Prostate gland (tissue), 2 donors: ENCODE measurements around the gene A3GALT2. TPM values are rescaled to one million over a fixed set of nuclear protein-coding genes. Genes with fewer than 3 reads are reported as not detected.

ENCODE experiments used
- DNase-seq: peaks from one replicate; pipeline ENCODE4 v3.0.0-alpha.2; 2019; ENCODE audit warnings: low spot score
- H3K27ac ChIP-seq, 2 donors: fragments of 200-600 bp; sonication (generic); 2 replicates each; pipeline ENCODE4 v1.5.1; 2017 to 2019
- H3K27me3 ChIP-seq: fragments of 200-600 bp; sonication (generic); replicated peaks from 2 replicates; pipeline ENCODE4 v1.5.1; 2019; ENCODE audit not compliant: insufficient read depth
- H3K36me3 ChIP-seq, 2 donors: fragments of 200-600 bp; sonication (generic); 1 replicate in 1 of 2; 2 replicates in 1 of 2; pipeline versions ENCODE4 v1.5.1 to v1.8.1; 2017 to 2019
- H3K4me1 ChIP-seq: fragments of 200-600 bp; sonication (generic); replicated peaks from 2 replicates; pipeline ENCODE4 v1.5.1; 2019
- H3K4me3 ChIP-seq, 2 donors: fragments of 200-600 bp; sonication (generic); 2 replicates each; pipeline ENCODE4 v1.5.1; 2017 to 2019
- H3K9me3 ChIP-seq: fragments of 200-600 bp; sonication (generic); 2 replicates; pipeline ENCODE4 v1.5.1; 2017
- POLR2A ChIP-seq: fragments of 450-650 bp; IDR thresholded peaks from one replicate; pipeline ENCODE4 v1.6.1; 2016; ENCODE audit warnings: antibody characterized with exemption, mild to moderate bottlenecking
- POLR2AphosphoS5 ChIP-seq: sonication (generic); formaldehyde crosslinking; IDR thresholded peaks from one replicate; pipeline ENCODE4 v1.6.1; 2017; ENCODE audit warnings: antibody characterized with exemption
- WGBS: methylation state at CpG from one replicate; pipeline ENCODE4 v1.1.5; 2018; 5-methylcytosine and 5-hydroxymethylcytosine counted together
- intact Hi-C: fragments of 100-400 bp; cut with DNase I; formaldehyde crosslinking; loops from one replicate; pipeline ENCODE4 v1.14.2; 2022
- total RNA-seq, 2 donors: library from RNA; depleted of rRNA; stranded (reverse); fragments of >200 nt; gene quantifications; one replicate each; pipeline ENCODE4 v1.1.0, GENCODE V29; 2016
- TF ChIP-seq, protein P1 (sequence below), 4 experiments: fragments of 200-600 bp in 2 of 4; fragments of 450-650 bp in 2 of 4; sonication (generic) in 2 of 4; IDR thresholded peaks; 1 replicate in 3 of 4; 2 replicates in 1 of 4; pipeline ENCODE4 v1.5.1; 2016 to 2019; ENCODE audit warnings: antibody characterized with exemption in 4 of 4, mild to moderate bottlenecking in 2 of 4, moderate library complexity in 2 of 4

A3GALT2 gene
- total RNA-seq, 2 donors from 2014 or later, result 0.46 TPM; not detected in 1

GRCh38 chr1:33363470-33363861 is 42.6 kb upstream of the A3GALT2 start:
- Histone ChIP-seq H3K4me3 (no peak overlapping the region), H3K4me1 (peaks cover 7% of the 10 kb centered on the region), H3K9me3 (no peaks in the 10 kb centered on the region), H3K27ac (peak overlapping the region; percentile 45 to 65), H3K36me3 (no peaks in the 10 kb centered on the region), H3K27me3 (no peaks in the 10 kb centered on the region)
- TF ChIP-seq POLR2AphosphoS5, result no peak
- no peak for TF ChIP-seq POLR2A
- TF ChIP-seq, protein P1, sequence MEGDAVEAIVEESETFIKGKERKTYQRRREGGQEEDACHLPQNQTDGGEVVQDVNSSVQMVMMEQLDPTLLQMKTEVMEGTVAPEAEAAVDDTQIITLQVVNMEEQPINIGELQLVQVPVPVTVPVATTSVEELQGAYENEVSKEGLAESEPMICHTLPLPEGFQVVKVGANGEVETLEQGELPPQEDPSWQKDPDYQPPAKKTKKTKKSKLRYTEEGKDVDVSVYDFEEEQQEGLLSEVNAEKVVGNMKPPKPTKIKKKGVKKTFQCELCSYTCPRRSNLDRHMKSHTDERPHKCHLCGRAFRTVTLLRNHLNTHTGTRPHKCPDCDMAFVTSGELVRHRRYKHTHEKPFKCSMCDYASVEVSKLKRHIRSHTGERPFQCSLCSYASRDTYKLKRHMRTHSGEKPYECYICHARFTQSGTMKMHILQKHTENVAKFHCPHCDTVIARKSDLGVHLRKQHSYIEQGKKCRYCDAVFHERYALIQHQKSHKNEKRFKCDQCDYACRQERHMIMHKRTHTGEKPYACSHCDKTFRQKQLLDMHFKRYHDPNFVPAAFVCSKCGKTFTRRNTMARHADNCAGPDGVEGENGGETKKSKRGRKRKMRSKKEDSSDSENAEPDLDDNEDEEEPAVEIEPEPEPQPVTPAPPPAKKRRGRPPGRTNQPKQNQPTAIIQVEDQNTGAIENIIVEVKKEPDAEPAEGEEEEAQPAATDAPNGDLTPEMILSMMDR (IDR thresholded peaks at IDR 0.05), result no peak
- 44% methylated on average over 5 of the region's 5 CpGs for WGBS
- intact Hi-C loops, result no loop called here
- no peak for DNase-seq

DNA sequence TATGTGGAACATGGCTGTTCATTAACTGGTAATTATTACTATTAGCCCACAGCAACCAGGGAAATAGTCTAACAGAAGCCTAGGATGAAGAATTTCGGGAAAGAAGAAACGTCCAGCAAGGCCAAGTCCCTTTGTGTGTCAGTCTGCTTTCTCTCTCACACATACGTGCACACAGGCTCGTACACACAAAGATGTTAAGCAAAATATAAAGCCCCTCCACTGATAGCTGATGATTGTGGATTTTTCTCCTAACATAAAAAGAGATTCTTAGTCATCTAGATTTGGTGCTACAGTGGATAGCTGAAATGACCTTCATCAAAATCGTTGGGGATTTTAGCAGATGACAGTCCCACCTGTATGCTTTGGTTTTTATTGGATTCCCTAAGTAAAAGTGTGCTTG is 42.1 kb upstream of the A3GALT2 start:
- intact Hi-C loops, result no loop called here
- no peaks in the 10 kb centered on the region for H3K9me3 ChIP-seq
- TF ChIP-seq POLR2AphosphoS5 (no peak), POLR2A (no peak)
- TF ChIP-seq, protein P1 (IDR thresholded peaks at IDR 0.05), result no peak
- H3K27ac ChIP-seq, result peak overlapping the region; percentile 45 to 65
- DNase-seq, result no peak
- WGBS, result 43% methylated on average over 5 of the region's 5 CpGs
- H3K36me3 ChIP-seq, result no peaks in the 10 kb centered on the region
- H3K4me3 ChIP-seq, result no peak overlapping the region
- H3K4me1 ChIP-seq, result peaks cover 7% of the 10 kb centered on the region
- H3K27me3 ChIP-seq, result no peaks in the 10 kb centered on the region

DNA sequence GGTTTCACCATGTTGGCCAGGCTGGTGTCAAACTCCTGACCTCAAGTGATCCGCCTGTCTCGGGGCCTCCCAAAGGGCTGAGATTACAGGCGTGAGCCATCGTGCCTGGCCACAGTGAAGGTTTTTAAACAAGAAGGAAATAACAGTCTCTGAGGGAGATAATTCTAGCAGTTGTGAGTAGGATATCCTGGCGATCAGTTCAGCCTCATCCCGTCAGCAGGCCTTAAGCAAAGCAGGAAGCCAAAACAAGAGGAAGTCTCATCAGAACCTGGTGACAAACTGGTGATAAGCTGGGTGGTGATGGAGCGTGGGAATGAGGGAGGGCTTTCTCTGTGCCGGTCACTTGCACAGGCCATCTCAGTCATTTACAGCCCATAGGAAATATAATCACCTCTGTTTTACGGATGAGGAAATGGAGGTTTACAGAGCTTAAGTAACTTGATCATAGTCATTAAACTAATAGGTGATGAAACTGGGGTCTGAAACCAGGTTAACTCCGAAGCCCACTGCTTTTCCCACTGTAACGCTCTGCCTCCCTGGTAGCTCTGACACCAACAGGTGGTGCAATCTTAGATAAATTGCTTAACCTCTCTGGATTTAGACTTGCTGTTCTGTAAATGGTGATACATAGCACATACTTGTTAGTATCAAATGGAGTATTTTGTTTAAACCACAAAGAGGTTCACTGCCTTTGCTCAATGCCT is 40.8 kb upstream of the A3GALT2 start:
- Histone ChIP-seq H3K27me3 (no peaks in the 10 kb centered on the region), H3K27ac (no peak overlapping the region), H3K36me3 (no peaks in the 10 kb centered on the region), H3K9me3 (no peaks in the 10 kb centered on the region), H3K4me3 (no peak overlapping the region), H3K4me1 (peaks cover 7% of the 10 kb centered on the region)
- no peak for TF ChIP-seq POLR2A
- no peak for TF ChIP-seq POLR2AphosphoS5
- TF ChIP-seq, protein P1 (IDR thresholded peaks at IDR 0.05), result no peak
- intact Hi-C loops, result no loop called here
- no peak for DNase-seq
- 69% methylated on average over 11 of the region's 11 CpGs for WGBS

DNA sequence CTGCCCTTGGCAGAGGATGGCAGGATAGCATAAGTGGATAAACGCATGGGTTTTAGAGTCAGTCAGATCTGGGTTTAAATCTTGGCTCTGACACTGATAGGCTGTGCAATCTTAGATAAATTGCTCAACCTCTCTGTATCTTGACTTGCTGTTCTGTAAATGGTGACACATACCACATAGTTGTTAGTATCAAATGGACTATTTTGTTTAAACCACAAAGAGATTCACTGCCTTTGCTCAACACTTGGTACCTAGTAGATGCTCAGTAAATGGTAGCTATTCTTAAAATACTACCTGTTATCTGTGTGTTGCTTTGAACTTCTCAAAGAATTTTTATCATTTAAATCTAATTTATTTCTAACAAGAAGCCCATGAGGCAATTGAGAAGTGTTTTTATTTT is 39.5 kb upstream of the A3GALT2 start:
- Histone ChIP-seq H3K36me3 (no peaks in the 10 kb centered on the region), H3K27me3 (no peaks in the 10 kb centered on the region), H3K9me3 (no peaks in the 10 kb centered on the region), H3K27ac (no peak overlapping the region), H3K4me1 (peaks cover 7% of the 10 kb centered on the region), H3K4me3 (no peak overlapping the region)
- 25% methylated on average over 1 of the region's 1 CpG for WGBS
- no peak for DNase-seq
- TF ChIP-seq POLR2AphosphoS5, result no peak
- intact Hi-C loops, result no loop called here

GRCh38 chr1:33359931-33360330 is 39.0 kb upstream of the A3GALT2 start:
- no peak overlapping the region for H3K27ac ChIP-seq

More at GRCh38 chr1:33359931-33360330, 39.0 kb upstream of the A3GALT2 start:
- Histone ChIP-seq H3K27me3 (no peaks in the 10 kb centered on the region), H3K36me3 (no peaks in the 10 kb centered on the region), H3K4me3 (no peak overlapping the region), H3K9me3 (no peaks in the 10 kb centered on the region), H3K4me1 (peaks cover 6% of the 10 kb centered on the region)
- DNase-seq, result no peak
- intact Hi-C loops, result no loop called here
- WGBS, result 78% methylated on average over 2 of the region's 2 CpGs
- no peak for TF ChIP-seq POLR2AphosphoS5
- no peak for TF ChIP-seq POLR2A
- TF ChIP-seq, protein P1 (IDR thresholded peaks at IDR 0.05), result no peak
